Muscle of arm (tissue), 14 donors: ENCODE measurements around the gene ERCC6L. TPM values are rescaled to one million over a fixed set of nuclear protein-coding genes. Genes with fewer than 3 reads are reported as not detected.

Source experiments
- DNase-seq: peaks from one replicate; pipeline ENCODE4 v3.0.0-alpha.2; 2013
- long read RNA-seq, 11 donors: transcript quantifications; one replicate each; lab custom pipeline, GENCODE V29; 2026
- polyA plus RNA-seq, 12 donors: library from polyadenylated mRNA; unstranded; fragments of 120-200 nt; gene quantifications; one replicate each; pipeline ENCODE4 v1.2.1, GENCODE V29; 2013; ENCODE audit not compliant: insufficient read length in 12 of 12

The ERCC6L gene, protein sequence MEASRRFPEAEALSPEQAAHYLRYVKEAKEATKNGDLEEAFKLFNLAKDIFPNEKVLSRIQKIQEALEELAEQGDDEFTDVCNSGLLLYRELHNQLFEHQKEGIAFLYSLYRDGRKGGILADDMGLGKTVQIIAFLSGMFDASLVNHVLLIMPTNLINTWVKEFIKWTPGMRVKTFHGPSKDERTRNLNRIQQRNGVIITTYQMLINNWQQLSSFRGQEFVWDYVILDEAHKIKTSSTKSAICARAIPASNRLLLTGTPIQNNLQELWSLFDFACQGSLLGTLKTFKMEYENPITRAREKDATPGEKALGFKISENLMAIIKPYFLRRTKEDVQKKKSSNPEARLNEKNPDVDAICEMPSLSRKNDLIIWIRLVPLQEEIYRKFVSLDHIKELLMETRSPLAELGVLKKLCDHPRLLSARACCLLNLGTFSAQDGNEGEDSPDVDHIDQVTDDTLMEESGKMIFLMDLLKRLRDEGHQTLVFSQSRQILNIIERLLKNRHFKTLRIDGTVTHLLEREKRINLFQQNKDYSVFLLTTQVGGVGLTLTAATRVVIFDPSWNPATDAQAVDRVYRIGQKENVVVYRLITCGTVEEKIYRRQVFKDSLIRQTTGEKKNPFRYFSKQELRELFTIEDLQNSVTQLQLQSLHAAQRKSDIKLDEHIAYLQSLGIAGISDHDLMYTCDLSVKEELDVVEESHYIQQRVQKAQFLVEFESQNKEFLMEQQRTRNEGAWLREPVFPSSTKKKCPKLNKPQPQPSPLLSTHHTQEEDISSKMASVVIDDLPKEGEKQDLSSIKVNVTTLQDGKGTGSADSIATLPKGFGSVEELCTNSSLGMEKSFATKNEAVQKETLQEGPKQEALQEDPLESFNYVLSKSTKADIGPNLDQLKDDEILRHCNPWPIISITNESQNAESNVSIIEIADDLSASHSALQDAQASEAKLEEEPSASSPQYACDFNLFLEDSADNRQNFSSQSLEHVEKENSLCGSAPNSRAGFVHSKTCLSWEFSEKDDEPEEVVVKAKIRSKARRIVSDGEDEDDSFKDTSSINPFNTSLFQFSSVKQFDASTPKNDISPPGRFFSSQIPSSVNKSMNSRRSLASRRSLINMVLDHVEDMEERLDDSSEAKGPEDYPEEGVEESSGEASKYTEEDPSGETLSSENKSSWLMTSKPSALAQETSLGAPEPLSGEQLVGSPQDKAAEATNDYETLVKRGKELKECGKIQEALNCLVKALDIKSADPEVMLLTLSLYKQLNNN
- 1 to 10 TPM in 10 of 12 donors, not detected in 2; 1.2 to 3.5 (median 2.8) TPM for polyA plus RNA-seq
- long read RNA-seq, donor 1, result 0 reads
- long read RNA-seq, donor 2, result 0 reads
- long read RNA-seq, donor 3, full-length matches to known transcripts, result 1 of 1 reads
- long read RNA-seq, donor 3, partial matches to known transcripts, result 0 of 1 reads
- long read RNA-seq, donor 3, other reads (novel, unspliced or antisense), result 0 of 1 reads
- long read RNA-seq, donor 4, result 0 reads
- long read RNA-seq, donor 5, full-length matches to known transcripts, result 2 of 2 reads
- long read RNA-seq, donor 5, partial matches to known transcripts, result 0 of 2 reads
- long read RNA-seq, donor 5, other reads (novel, unspliced or antisense), result 0 of 2 reads
- long read RNA-seq, donor 6, result 0 reads
- long read RNA-seq, donor 7, result 0 reads
- long read RNA-seq, donor 8, result 0 reads
- long read RNA-seq, donor 9, result 0 reads
- long read RNA-seq, donor 10, result 0 reads
- long read RNA-seq, donor 11, full-length matches to known transcripts, result 2 of 2 reads
- long read RNA-seq, donor 11, partial matches to known transcripts, result 0 of 2 reads
- long read RNA-seq, donor 11, other reads (novel, unspliced or antisense), result 0 of 2 reads

DNA sequence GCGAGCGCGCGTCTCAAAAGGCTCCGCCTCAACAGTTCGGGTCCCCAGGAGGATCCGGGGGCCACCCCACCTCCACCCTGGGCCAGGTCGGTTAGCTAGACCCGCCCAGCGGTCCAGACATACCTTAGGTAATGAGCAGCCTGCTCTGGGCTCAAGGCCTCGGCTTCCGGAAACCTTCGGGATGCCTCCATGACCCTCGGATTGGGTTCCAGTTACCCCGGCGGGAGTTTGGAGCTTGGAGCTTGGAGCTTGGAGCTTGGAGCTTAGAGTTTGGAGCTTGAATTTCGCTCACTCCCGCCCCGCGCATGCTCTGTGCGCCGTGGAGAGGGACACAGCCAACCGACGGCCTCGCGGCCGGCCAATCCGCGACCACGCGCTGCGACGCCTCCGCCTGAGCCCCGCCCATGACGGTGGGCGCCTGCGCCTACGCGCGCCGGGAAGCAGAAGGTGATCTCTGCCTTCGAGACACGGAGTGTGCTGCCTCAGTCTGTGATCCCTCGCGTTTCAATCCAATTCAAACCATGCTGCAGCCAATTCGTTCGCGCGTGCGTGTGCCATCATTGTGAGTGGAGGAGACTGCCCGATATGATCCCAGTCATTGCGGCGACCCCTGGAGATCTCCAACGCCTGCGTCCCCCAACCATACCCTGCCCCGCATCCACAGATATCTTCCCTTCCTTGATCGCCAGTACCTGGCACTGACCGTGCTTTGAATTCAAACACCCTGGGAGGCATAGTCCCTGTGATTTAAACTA, at the start of gene ERCC6L:
Gene ERCC6L (minus strand): TSS at position 307 of the 755 bp plus-strand sequence. CDS start 116 bp downstream, at position 191.
- DNase-seq, result peak; percentile 90

DNA sequence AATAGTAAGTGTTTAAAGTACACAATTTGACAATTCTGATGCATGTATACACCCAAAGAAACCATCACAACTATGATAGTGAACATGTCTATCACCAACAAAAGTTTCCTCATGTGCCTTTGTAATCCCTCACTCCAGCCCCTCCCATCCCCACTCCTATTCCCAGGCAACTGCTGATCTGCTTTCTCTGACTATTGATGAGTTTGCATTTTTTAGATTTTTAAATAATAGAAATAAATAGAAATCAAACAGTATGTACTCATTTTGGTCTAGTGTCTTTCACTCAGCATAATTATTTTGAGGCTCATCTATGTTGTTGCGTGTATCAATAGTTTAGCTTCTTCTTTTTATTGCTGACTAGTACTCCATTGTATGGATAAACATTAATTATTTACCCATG, 43.5 kb upstream of the ERCC6L start:
- DNase-seq, result no peak

DNA sequence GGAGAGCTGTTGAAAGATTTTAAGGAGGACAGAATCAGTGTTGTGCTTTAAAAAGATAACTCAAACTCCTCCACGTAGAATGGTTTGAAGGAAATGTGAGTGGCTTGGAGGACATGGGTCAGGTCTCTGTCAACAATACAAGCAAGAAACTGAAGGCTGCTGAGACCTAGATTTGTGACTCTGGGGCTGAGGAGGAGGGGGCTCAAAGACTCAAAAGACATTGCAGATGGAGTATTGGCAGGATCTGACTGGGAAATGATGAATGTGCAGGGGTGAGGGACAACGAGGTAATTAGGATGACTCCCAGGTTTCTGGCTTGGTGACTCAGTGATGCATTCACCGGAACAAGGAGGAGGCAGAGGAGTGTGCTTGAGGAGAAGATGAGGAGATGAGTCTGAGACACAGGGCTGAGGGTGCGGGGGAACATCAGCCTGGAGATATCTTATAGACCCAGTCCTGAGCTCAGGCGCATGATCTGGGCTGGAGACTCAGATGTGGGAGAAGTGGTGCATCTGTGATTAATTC, 41.6 kb upstream of the ERCC6L start:
- DNase-seq, result no peak

DNA sequence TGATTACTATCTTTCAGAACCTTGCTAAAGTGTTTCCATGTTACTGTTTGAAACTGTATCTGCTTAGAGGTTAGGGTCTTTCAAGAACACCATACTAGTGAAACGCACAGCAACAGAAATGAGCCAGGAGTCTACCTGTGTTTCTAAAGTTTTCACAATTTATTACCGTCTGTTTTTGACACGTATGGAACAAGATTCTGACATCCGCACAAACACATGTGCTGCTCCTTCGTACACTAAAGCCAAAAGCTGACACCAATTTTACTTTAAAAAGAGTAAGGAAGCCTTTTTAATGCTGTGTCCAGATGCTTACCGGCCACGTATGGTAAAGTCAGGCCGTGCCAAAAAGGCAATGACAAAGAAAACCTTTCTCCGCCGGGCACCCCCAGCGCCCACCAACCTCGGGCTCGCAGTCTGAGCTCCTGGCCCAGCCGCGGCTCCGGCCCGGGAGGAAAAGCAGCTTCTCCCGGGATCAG, 37.7 kb upstream of the ERCC6L start:
- no peak for DNase-seq

DNA sequence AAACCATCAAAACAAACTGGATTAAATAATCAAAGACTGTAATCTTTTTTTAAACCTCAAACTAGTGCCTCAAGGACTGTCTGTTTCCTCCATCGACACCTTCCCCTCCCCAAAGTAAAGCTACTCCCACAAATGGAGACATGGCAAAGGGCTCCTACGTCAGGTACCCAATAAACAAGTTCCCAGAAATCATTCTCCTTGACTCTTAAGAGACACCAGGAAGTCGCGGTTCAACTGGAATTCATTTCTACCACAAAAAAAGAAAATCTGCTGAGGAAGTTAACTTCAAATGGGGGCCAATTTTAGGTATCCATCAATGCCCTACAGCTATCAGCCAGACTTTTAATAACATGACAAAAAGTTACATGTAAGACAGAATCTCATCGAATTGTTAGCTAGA, 35.7 kb upstream of the ERCC6L start:
- no peak for DNase-seq

DNA sequence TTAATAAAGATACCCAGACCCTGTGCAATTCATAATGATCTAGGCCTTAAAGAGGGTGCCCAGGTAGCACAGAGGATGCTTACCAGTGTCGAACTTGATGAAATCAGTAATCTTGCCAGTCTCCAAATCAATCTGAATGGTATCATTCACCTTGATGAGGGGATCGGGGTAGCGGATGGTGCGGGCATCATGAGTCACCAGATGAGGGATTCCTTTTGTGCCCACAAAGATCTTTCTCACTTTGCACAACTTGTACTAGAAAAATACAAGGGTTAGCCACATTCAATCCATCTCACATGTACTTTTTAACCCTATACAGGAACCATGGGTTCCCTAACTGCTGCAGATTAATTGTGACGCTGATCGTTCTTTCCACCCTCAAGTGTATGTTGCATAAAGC, 34.9 kb upstream of the ERCC6L start:
- DNase-seq, result no peak

DNA sequence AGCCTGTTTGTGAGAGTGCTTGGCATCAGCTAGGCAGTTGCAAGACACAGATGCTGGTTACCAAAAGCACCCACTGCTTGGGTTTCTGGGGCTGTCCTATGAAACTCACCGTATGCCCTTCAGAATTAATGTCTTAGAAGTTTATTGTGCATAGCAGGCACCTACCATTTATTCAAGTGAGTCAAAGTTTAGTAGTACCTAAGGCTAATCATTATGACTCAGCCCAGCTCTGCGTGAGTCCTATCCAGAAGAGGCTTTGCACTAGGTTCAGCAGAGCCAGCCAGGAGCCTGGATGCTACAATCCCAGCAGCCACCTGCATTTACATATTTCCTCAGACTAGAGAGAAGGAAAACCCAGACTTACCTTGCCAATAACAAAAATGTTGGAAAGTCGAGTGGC, 34.0 kb upstream of the ERCC6L start:
- no peak for DNase-seq

DNA sequence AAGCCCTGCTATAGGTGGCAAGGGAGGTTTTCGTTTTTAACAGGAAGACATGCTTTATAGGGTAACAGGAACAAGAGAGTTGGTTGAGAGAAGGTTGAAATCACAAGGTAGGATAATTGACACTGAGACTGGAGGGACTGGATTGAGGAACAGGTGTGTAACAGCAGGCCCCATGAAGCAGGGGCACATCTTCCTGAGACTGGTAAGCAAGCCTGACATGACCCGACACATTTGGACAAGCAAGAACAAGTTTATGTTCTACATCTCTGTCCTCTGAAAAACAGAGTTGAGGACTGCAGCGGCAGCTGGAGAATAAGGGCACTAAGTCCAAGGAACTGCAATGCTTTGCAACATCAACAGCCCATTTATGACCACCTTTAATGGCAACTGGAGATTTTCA, 33.0 kb upstream of the ERCC6L start:
- DNase-seq, result no peak

DNA sequence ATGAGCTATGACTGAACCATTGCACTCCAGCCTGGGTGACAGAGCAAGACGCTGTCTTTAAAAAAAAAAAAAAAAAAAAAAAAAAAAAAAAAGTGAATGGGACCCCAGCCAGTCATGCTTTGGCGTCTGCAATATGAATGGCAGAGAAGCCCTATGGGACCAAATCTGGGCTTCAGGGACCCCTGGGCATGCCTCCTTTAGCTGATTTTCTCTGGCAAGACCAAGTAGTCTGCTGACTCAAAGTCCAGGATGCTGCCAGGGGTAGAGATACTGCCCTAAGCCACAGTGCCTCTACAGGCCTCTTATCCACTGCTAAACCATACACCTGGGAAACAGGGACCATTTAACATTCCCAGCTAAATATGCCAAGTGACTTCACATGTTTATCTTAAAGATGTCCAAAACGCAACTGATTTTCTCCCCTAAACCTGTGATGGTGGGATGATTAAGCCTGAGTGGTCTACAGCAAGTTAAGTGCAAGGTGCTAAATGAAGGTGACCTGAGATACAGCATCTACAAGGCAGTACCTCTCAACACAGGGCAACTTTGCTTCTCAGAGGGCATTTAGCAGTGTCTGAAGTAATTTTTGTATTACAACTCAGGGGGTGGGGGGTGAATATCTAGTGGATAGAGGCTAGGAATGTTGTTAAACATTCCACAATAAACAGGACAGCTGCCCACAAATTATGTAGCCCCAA, 32.4 kb upstream of the ERCC6L start:
- no peak for DNase-seq

DNA sequence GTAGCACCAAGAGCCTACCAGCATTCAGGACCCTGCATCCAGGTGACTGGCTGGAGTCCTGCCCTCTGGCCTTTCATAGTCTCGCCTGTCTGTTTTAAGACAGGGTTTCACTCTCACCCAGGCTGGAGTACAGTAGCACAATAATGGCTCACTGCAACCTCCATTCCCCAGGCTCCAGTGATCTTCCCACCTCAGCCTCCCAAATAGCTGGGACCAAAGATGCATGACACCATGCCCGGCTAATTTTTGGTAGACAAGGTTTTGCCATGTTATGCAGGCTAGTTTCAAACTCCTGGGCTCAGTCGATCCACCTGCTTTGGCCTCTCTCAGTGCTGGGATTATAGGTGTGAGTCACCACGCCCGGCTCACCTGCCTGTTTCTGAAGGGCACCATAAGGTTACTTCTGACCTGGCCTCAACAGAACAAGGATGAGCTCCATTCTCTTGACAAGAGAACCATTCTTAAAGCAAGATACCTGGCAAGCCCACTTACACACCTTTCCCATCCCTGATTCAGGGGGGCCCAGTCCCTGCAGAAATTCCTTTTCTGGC, 31.6 kb upstream of the ERCC6L start:
- DNase-seq, result no peak

DNA sequence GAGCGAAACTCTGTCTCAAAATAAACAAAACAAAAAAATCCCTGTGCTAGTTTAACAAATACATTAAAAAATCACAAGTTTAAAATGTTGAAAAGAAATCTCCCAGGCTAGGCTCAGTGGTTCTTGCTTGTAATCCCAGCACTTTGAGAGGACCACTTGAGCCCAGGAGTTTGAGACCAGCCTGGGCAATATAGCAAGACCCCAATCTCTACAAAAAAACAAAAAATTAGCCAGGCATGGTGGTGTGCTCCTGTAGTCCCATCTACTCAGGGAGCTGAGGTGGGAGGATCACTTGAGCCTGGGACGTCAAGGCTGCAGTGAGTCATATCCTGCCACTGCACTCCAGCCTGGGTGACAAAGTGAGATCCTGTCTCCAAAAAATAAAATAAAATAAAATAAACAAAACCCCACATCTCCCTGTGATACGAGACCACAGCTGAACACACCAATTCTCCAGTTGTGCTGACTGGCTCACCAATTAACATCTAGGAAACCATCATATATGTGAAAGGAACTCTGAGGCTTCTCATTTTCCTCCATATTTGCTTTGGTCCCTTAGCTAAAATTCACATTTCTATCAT, 30.9 kb upstream of the ERCC6L start:
- DNase-seq, result no peak

DNA sequence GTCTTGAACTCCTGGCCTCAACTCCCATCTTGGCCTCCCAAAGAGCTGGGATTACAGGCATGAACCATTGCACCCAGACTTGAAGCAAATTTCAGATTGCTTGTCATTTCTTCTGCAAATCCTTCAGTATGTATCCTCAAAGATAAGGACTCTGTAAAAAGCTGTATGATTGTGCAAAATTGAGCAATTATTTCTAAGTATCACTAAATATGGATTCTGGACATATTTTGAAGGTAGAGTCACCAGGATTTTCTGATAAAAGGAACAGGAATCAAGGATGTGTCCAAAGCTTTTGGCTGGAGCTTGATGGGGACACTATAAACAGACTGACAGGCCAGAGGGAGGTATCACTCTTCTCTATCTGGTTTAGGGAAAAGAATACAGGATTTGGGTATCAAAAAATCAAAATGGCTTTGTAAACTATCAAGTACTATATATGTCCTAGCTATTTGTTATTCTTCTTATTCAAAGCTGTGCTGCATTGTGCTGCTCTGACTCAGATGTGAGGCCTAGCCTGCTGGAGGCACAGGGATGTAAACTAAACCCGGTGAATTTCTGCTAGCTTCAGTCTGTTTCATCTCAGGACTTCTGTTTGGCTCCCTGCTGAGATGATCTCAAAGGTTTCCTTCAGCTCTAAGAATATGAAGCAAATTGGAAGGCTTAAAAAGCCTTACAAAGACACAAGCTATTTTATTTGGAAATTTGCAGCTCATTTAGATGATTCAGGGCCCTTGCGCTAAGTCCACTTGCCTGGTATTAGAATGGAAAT, 30.0 kb upstream of the ERCC6L start:
- DNase-seq, result no peak

DNA sequence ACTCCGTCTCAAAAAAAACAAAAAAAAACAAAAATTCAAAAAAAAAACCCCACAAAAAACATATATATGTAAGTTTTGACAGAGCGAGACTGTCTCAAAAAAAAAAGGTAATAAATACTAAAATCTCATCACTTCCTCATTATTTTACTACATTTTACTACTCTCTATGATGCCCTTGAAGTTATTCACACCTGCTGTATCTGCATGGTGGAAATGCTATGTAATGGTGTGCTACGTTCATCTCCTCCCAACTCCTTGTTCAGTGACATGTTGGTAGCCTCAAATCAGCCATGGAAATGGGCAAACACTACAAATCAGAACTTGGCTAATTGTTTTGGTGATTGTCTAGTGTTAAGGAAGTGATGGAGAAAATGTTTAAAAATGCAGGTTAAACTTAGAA, 26.4 kb upstream of the ERCC6L start:
- no peak for DNase-seq

DNA sequence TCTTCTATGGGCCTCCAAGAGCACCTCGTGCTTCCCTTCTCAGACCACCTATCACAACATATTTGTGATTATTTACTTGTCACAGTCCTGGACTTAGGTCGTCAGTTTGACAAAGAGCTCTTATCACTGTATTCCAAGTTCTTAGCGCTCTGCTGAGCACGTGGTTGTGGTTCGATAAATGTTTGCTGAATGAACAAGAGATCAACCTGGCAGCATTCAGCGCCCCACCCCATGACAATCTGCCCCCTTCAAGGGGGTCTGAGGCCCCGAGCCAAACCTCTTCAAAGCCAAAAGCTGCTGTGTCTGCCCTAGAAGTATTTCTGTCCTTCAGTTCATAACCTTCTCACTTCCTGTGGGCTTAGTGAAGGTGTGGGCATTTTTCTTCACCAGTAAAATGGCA, 23.2 kb upstream of the ERCC6L start:
- DNase-seq, result no peak

DNA sequence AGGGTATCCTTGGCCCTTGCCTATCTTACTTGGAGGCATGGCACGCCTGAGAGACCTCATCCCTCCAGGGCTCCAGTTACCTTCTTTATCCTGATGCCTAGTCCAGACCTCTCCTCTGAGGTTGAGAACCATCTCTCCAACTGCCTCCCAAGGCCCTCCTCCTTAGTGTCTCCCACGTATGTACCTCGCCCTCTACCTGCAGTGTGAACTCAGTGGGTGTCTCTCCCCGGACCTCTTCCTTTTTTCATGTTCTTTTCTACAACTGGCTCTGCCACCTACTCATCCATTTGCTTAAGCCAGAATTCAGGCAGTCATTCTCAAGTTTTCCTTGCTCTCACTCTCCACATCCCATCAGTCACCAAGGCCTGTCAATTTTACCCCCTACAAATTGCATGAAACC, 21.6 kb upstream of the ERCC6L start:
- DNase-seq, result no peak

DNA sequence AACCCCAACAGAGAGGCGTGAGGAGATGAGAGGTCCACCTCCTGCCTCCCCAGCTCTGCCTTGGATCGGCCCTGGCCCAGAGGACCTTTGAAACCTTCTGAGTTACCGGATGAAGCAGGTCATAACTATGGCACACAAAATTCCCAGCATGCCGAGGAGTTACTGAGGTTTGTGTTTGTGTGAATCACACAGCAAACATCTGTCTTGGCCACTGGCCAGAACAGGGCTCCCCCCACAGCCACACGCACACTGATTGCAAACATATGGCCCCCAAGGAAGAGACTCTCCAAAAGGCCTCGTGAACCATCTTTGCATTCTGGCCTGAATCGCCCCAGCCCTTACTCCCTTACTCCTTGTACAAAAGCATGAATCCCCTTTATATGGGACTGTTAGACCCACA, 19.3 kb upstream of the ERCC6L start:
- peak; percentile 15 for DNase-seq

DNA sequence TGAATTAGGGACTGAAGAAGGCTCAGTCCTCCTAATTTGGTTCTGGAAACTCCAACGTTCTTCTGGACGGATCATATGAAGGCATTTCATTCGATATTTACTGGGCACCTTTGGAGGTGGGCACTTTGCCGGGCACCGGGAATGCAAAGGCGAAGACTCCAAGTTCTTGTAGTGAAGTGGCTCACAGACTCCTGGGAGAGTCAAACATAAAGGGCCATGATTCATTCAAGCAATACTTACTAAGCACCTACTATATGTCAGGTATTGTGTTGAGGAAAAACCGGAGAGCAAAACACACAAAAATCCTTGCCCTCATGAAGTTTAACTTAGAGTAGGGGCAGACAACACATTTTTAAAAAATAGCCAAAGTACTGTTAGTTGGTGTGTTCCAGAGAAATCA, 17.0 kb upstream of the ERCC6L start:
- no peak for DNase-seq

DNA sequence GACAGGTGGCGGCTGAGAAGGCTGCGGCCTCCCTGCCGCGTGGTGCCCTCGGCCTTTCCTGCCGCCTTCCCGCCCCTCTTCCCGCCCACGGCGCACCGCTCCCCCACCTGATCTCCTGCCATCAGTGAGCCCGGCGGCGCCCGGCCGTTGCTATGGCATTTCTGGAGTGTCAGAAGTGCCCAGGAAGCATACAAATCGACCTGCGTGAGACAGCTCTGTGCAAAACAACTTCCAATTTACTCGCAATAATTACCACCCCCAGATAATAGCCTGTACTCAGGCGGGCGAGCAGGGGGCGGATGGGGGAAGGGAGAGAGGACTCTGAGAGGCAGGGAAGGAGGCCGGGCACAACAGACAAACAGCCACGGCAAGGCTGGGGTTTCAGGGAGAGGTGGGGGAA, 16.6 kb upstream of the ERCC6L start:
- no peak for DNase-seq
